Hypothalamus (tissue), 51 donors: ENCODE measurements around the gene COMMD1.
"Not testable (repeated sequence)": the region's sequence is repeated elsewhere in the genome, so short reads cannot be mapped to it uniquely, and the experiment has no call there.

Experiments
- DNase-seq, 51 donors: peaks; one replicate each; lab custom pipeline; 2025; lab: John Stamatoyannopoulos, UW

Gene COMMD1

DNA sequence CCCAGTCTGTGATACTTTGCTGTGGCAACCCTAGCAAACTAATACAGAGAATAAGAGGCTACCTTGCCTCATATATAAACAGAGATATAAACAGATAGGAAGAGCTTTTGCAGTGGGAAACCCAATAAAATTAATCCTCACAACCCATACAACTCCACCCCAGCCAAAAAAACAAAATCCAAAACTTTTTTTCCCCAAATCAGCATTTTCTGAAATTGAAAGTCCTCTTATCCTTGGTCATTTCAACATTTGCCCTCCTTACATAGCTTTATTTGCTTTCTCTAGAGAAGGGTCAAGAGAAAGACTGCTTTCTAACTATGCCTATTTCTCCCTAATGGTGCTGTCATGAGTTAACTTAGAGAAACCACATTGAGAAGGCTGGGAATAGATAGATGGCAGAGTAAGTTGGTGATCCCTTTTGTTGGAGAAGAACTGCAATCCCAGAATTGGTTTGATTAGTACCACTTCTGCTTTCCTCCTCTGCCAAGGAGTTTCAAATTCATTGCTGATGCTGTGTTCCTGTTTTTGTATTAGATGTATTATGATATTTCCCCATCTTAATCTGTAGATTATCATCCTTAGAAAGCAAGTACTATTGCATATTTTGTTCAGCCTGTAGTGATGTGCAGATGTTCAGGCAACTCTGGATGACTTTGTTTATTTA lies 214.0 kb downstream of the COMMD1 start:
- no peak for DNase-seq

DNA sequence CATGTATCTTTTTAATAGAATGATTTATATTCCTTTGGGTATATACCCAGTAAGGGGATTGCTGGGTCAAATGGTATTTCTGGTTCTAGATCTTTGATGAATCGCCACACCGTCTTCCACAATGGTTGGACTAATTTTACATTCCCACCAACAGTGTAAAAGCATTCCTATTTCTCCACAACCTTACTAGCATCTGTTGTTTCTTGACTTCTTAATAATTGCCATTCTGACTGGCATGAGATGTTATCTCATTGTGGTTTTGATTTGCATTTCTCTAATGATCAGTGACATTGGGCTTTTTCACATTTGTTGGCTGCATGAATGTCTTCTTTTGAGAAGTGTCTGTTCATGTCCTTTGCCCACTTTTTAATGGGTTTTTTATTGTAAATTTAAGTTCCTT lies 220.8 kb downstream of the COMMD1 start:
- not testable (repeated sequence) for DNase-seq

- DNase-seq = no peak
Observed at GRCh38 chr2:62133320-62133823, 227.9 kb downstream of the COMMD1 start.

DNA sequence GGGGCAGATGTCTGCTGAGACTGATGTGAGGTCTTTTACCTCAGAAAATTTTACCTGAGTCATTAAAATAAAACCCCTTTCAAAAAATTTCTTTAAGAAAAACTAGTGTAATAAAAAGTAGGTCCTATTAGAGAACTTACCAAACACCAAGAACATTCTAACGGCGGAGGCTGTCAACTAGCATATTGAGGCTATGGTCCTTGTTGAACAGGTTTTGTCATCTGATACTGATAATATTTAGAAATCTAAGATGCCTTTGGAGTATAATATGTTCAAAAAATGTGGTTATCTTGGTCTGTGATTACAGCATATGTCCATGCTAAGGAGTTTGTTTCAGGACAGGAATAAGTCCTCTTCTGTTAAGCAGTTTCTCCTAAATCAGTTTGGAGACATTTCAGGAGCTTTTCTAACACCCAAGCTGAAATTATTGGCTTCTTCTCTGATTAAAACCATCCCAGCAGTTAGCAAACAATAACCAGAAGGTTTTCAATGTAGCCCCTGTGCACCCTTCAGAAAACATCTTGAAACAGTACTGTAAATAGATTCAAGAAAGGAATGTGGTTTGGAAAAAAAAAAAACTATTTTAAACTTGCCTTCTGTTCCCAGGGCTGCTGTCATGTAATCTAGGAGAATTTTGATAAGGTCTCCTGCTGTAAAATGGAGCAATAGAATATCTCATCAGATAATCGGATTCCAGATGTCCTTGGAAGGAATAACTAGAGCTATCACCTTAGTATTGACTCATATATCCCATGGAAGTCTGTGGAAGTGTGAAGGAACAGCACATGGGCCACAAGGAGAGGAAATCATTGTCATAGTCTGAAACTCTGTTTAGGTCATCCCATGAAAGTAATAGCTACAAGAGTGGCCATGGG lies 231.7 kb downstream of the COMMD1 start:
- no peak for DNase-seq

GRCh38 chr2:62140426-62141141 lies 235.1 kb downstream of the COMMD1 start:
- no peak for DNase-seq

- no peak for DNase-seq
Observed at GRCh38 chr2:62141142-62141740, 235.8 kb downstream of the COMMD1 start.

DNA sequence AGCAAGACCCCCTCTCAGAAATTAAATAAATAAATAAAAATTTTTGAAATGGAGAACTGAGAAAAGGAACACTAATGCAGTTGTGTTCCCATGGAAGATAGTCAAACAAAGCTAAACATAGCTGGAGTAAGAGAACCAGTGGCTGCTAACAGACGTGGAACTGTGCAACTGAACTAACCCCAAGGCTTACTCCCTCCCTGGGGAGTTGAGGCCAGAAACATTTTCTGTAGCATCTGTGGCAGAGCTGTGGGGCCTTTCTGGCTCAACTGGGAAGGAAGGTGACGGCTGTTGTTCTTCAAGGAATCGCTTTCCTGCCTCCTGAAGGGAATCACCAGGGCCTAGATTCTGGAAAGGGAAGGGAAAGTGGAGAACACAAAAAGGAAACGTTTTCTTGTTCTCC lies 236.6 kb downstream of the COMMD1 start:
- no peak for DNase-seq

GRCh38 chr2:62143696-62144095 lies 238.2 kb downstream of the COMMD1 start:
- DNase-seq = no peak

DNA sequence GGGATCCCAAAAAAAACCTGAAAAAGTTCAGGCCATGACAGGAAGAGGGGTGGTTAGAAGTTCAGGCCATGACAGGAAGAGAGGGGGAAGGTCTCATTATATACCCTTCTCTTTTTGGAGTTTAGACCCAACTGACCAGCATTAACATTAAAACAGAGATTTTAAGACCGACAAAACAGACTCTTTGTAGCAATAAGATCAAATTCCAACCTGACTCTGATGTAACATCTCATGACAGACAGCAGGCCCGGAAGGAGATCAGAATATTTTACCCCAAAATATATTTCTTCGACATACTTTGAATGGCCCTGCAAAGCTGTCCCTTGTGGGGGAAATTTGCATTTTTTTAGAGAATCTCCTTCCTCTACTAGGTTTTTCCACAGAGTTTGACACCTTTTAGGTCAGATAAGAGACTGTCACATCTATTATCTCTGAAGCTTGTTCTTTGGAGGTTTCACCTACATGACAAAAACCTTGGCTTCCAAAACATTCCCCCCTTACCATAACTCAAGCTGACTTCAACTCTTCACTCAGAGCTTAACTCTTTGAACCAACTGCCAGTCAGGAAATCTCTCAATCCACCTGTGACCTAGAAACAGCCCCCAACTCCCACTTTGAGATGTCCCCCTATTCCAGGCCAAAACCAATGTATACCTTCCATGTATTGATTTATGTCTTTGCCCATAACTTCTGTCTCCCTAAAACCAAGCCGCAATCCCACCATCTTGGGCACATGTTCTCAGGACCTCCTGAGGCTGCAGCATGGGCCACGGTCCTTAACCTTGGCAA lies 239.4 kb downstream of the COMMD1 start:
- no peak for DNase-seq

- DNase-seq = no peak
Observed at GRCh38 chr2:62145478-62146100, 240.1 kb downstream of the COMMD1 start.

DNA sequence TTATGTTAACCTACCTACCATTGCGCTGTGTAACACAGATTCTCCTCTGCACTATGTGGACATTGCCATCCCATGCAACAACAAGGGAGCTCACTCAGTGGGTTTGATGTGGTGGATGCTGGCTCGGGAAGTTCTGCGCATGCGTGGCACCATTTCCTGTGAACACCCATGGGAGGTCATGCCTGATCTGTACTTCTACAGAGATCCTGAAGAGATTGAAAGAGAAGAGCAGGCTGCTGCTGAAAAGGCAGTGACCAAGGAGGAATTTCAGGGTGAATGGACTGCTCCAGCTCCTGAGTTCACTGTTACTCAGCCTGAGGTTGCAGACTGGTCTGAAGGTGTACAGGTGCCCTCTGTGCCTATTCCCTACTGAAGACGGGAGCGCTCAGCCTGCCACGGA lies 241.3 kb downstream of the COMMD1 start:
- DNase-seq = not testable (repeated sequence)

GRCh38 chr2:62147610-62148301 lies 242.3 kb downstream of the COMMD1 start:
- DNase-seq = no peak

DNA sequence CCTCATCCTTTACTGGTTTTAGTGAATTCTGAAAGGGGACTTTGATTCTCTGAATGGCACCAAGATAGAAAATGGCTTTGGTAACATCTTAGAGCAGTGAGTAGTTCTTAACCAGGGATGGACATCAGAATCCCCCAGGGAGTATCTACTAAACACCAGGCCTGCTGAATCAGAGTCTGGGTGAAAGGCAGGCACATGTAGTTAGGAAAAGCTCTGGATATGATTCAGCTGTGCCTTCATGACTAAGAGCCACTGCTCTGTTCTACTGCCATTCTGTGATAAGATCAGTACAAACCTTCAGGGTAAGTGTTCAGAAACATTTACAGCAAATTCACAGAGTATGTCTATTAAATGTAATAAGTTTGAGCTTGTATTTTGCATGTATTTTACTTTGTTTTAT lies 244.2 kb downstream of the COMMD1 start:
- DNase-seq = peak in 1 of 51 donors; percentile 31

GRCh38 chr2:62150597-62151305 lies 245.3 kb downstream of the COMMD1 start:
- no peak for DNase-seq

GRCh38 chr2:62151306-62151638 lies 245.8 kb downstream of the COMMD1 start:
- peak in 2 of 51 donors; percentile 2 to 20 for DNase-seq

DNA sequence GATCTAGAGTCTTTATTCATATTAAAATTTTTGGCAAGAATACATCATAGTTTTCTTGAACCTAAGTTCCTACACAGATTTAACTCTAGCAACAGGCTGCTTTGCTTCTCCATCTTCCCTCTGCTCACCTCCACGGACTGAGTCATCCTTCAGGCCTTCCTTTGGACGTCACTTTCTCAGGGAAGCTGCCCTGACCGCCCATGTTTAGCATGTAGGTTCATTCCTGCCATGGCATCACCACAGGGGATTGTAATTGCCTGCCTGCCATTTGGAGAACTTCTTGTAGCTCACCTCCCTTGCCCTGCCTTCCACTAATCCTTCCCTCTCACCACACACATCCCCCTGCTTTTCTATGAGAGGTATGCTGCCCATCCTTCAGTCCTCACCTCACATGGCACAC lies 246.5 kb downstream of the COMMD1 start:
- no peak for DNase-seq

DNA sequence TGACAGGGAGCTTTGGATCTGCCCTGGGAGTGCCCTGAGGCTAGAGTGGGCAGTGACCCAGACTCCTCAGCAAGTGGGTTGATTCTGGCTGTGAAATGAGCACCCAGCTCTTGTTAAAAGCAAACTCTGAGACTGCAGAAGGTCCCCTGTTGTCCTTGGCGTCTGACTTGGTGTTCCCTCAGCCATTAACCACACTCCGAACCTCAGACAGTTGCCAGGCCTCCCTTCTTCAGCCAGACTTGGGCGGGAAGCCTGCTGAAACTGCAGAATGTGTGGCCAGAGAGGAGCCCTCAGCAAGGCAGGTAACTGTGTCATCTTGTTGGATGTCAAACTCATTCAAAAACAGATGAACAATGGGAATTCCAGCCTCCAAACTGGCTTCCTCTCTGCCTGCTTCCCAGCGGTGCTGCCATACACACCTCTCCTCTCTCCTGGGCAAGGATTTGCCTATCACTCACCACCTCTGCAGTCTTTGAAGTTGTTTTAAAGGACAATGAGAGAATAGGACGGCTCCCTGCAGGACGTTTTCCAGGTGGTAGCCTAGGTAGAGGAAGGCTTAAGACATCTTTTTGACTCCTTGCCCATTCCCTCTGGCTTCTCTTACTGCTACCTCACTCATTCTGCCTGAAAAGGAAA lies 251.5 kb downstream of the COMMD1 start:
- DNase-seq = peak in 1 of 51 donors; percentile 3
